Islet of Langerhans (tissue), 1 donor: ENCODE measurements around the gene MED15.
"Not testable (repeated sequence)": the region's sequence is repeated elsewhere in the genome, so short reads cannot be mapped to it uniquely, and the experiment has no call there.

Experiments used
- FAIRE-seq: peaks from one replicate; lab custom pipeline; 2011; peaks lifted over from hg19 to GRCh38; lab: Jason Lieb, UNC

Gene MED15

GRCh38 chr22:20606041-20606783 lies 98.8 kb downstream of the MED15 start:
- FAIRE-seq = no peak

- FAIRE-seq = no peak
Measured at GRCh38 chr22:20606784-20607128, 99.3 kb downstream of the MED15 start.

GRCh38 chr22:20607157-20607907 lies 99.9 kb downstream of the MED15 start:
- no peak for FAIRE-seq

- no peak for FAIRE-seq
Measured at GRCh38 chr22:20610243-20610686, 102.9 kb downstream of the MED15 start.

GRCh38 chr22:20610757-20611156 lies 103.3 kb downstream of the MED15 start:
- no peak for FAIRE-seq

GRCh38 chr22:20611418-20611817 lies 104.0 kb downstream of the MED15 start:
- FAIRE-seq = no peak

- no peak for FAIRE-seq
Measured at GRCh38 chr22:20613301-20613700, 105.9 kb downstream of the MED15 start.

- FAIRE-seq = no peak
Measured at GRCh38 chr22:20615021-20615420, 107.6 kb downstream of the MED15 start.

GRCh38 chr22:20615533-20616450 lies 108.4 kb downstream of the MED15 start:
- no peak for FAIRE-seq

- no peak for FAIRE-seq
Measured at GRCh38 chr22:20616451-20617043, 109.1 kb downstream of the MED15 start.

- no peak for FAIRE-seq
Measured at GRCh38 chr22:20618488-20618887, 111.1 kb downstream of the MED15 start.

- no peak for FAIRE-seq
Measured at GRCh38 chr22:20619045-20619892, 111.9 kb downstream of the MED15 start.

GRCh38 chr22:20619893-20620194 lies 112.4 kb downstream of the MED15 start:
- FAIRE-seq = not testable (repeated sequence)

GRCh38 chr22:20621162-20621561 lies 113.8 kb downstream of the MED15 start:
- FAIRE-seq = no peak

- no peak for FAIRE-seq
Measured at GRCh38 chr22:20622650-20623339, 115.4 kb downstream of the MED15 start.

GRCh38 chr22:20624161-20624616 lies 116.8 kb downstream of the MED15 start:
- no peak for FAIRE-seq

GRCh38 chr22:20625270-20625669 lies 117.9 kb downstream of the MED15 start:
- FAIRE-seq = no peak

GRCh38 chr22:20626811-20627210 lies 119.4 kb downstream of the MED15 start:
- no peak for FAIRE-seq

- no peak for FAIRE-seq
Measured at GRCh38 chr22:20627432-20627831, 120.0 kb downstream of the MED15 start.

GRCh38 chr22:20628081-20628939 lies 120.9 kb downstream of the MED15 start:
- no peak for FAIRE-seq
